Sigmoid colon (tissue), 7 donors: Measurements from ENCODE around the gene RPLP2. TPM values are rescaled to one million over a fixed set of nuclear protein-coding genes. Genes with fewer than 3 reads are reported as not detected.

Experiments used
- DNase-seq: peaks from one replicate; pipeline ENCODE4 v3.0.0-alpha.2; 2019
- H3K27ac ChIP-seq, 4 donors: fragments of 200-600 bp; sonication (generic); one replicate each; pipeline ENCODE4 v1.5.1; 2016 to 2019; ENCODE audit warnings: mild to moderate bottlenecking in 1 of 4
- H3K27me3 ChIP-seq, 3 donors: fragments of 200-600 bp; sonication (generic); one replicate each; pipeline ENCODE4 v1.5.1; 2019; ENCODE audit warnings: mild to moderate bottlenecking in 1 of 3
- H3K36me3 ChIP-seq, 4 donors: fragments of 200-600 bp; sonication (generic); one replicate each; pipeline ENCODE4 v1.5.1; 2016 to 2019
- H3K4me1 ChIP-seq, 4 donors: fragments of 200-600 bp; sonication (generic); one replicate each; pipeline ENCODE4 v1.5.1; 2017 to 2019
- H3K4me3 ChIP-seq, 4 donors: fragments of 200-600 bp; sonication (generic); one replicate each; pipeline ENCODE4 v1.5.1; 2017 to 2019; ENCODE audit warnings: mild to moderate bottlenecking in 2 of 4, moderate library complexity in 1 of 4
- H3K9me3 ChIP-seq, 4 donors: fragments of 200-600 bp in 3 of 4; sonication (generic) in 3 of 4; one replicate each; pipeline versions ENCODE4 v1.5.1 to v1.6.1; 2013 to 2019
- EP300 ChIP-seq, 4 donors: sonication (generic); formaldehyde crosslinking; IDR thresholded peaks; one replicate each; pipeline ENCODE4 v1.6.1; 2017; ENCODE audit warnings: antibody characterized with exemption in 4 of 4
- POLR2A ChIP-seq, 2 donors: fragments of 450-650 bp; IDR thresholded peaks; one replicate each; pipeline ENCODE4 v1.6.1; 2016; ENCODE audit warnings: antibody characterized with exemption in 2 of 2, mild to moderate bottlenecking in 2 of 2, moderate library complexity in 2 of 2
- POLR2AphosphoS5 ChIP-seq, 4 donors: sonication (generic); formaldehyde crosslinking; IDR thresholded peaks; one replicate each; pipeline ENCODE4 v1.6.1; 2017; ENCODE audit warnings: antibody characterized with exemption in 4 of 4
- WGBS, 2 donors: extraction: QIAGEN DNeasy Blood & Tissue Kit; methylation state at CpG; one replicate each; pipeline ENCODE4 v1.1.7; 2013; 5-methylcytosine and 5-hydroxymethylcytosine counted together
- intact Hi-C: fragments of 100-400 bp; cut with DNase I; formaldehyde crosslinking; loops from one replicate; pipeline ENCODE4 v1.15.1; 2023
- polyA plus RNA-seq, 3 donors: library from polyadenylated mRNA; stranded (reverse); fragments of 200-250 nt; gene quantifications; one replicate each; pipeline ENCODE4 v1.2.3, GENCODE V29; 2013
- total RNA-seq, 4 donors: library from RNA; depleted of rRNA; stranded (reverse); fragments of >200 nt; gene quantifications; one replicate each; pipeline ENCODE4 v1.1.0, GENCODE V29; 2016
- TF ChIP-seq, protein P1 (sequence below), 4 experiments: fragments of 450-650 bp in 3 of 4; fragments of 200-600 bp in 1 of 4; IDR thresholded peaks; one replicate each; pipeline ENCODE4 v1.5.1; 2016 to 2019; ENCODE audit warnings: antibody characterized with exemption in 4 of 4, mild to moderate bottlenecking in 3 of 4, moderate library complexity in 2 of 4
- donor health status: healthy with polysubstance abuse.
- donor health status: Bipolar disorder and iron deficiency.
- donor health status: healthy.

RPLP2 gene
- total and polyA plus RNA-seq, 7 donors, result 405 to 2,533 (median 632) TPM

DNA sequence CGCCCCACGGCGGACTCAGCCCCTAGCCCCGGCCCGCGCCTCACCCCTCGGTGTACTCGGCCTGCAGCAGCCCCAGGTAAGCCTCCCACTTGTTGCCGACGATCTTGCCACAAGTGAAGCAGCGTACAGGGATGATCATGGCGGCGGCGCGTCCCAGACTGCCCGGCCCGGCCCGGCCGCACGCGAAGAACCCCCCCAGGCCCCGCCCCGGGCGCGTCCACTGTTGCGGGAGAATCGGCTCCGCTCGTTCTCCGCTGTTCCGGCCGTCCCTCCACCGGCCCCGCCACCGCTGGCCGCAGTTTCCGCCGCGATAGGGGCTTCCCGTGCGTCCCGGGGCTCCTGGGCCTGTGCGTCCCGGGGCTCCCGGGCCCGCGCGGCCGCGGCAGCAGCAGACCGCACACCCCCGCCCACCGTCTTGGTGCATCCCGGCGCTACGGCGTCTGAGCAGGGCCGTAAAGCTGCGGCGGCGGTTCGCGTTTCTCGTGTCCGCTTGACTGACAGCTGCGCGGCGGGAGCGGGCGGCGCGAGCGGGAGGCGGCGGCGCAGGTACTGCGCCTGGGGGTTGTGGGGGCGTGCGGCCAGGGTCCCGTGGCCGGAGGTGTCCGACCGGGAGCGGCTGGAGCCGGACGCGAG lies 32.7 kb downstream of the RPLP2 start, which contains the start of the genes POLR2L and TSPAN4:
TSS of gene POLR2L (minus strand) at position 160 of the 633 bp plus-strand sequence. CDS start at position 139, 21 bp downstream.
TSS of gene TSPAN4 (plus strand) at position 483 of the 633 bp plus-strand sequence. CDS start 7,453 bp downstream, outside the sequence.
- Histone ChIP-seq H3K27me3 (no peaks in the 10 kb centered on the region), H3K9me3 (no peaks in the 10 kb centered on the region), H3K27ac (peak within 1 kb of the TSS; percentile 90 to 96 (median 93)), H3K4me1 (peaks cover 0 to 76% (median 58%) of the 10 kb centered on the region in 4 donors), H3K4me3 (peak within 1 kb of the TSS; percentile 80 to 100 (median 86)), H3K36me3 (peaks cover 18 to 35% (median 24%) of the 10 kb centered on the region in 4 donors)
- TF ChIP-seq, protein P1, sequence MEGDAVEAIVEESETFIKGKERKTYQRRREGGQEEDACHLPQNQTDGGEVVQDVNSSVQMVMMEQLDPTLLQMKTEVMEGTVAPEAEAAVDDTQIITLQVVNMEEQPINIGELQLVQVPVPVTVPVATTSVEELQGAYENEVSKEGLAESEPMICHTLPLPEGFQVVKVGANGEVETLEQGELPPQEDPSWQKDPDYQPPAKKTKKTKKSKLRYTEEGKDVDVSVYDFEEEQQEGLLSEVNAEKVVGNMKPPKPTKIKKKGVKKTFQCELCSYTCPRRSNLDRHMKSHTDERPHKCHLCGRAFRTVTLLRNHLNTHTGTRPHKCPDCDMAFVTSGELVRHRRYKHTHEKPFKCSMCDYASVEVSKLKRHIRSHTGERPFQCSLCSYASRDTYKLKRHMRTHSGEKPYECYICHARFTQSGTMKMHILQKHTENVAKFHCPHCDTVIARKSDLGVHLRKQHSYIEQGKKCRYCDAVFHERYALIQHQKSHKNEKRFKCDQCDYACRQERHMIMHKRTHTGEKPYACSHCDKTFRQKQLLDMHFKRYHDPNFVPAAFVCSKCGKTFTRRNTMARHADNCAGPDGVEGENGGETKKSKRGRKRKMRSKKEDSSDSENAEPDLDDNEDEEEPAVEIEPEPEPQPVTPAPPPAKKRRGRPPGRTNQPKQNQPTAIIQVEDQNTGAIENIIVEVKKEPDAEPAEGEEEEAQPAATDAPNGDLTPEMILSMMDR (IDR thresholded peaks at IDR 0.05), result no peak
- TF ChIP-seq POLR2AphosphoS5 (IDR thresholded peaks at IDR 0.05) (peak; percentile 77 to 98 (median 88)), EP300 (IDR thresholded peaks at IDR 0.05) (no peak), POLR2A (IDR thresholded peaks at IDR 0.05) (peak; percentile 68 to 70)
- DNase-seq, result peak; percentile 96
- 0 to 1% methylated on average over 87 of the region's 87 CpGs for WGBS, 2 donors
- intact Hi-C loops, result loop anchor here (2.0 kb wide), 1 partner anchor 46 kb away; no protein-coding TSS in a partner anchor

DNA sequence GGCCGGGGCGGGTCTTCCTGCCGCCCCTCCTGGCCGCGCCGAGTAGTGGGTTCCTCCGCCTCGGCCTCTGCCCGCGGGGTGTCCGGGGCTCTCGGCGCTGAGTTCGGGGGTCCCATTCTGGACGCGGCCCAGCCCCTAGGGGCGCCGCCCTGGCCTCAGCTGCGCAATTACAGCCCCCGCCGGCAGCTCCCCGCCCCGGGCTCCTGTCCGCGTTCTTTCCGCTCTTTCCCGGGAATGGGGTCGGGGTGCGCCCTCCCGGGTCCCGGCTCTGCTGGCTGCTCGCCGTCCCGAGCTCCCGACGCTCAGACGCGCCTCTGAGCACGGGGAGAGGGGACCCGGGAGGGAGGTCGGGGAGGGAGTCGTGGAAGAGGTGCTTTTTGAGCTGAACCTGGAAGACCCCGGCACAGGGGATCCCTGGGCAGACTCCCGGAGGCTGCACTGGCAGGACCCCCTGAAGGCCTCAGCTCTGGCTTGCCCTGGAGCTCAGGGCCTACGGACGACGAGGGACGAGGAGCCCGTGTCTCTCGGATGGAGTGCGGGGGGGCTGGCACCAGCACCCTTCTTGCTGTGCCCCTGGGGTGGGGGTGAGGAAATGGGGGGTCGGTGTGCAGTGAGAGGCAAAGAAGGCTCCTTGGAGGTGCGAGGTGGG lies 33.4 kb downstream of the RPLP2 start:
- H3K27ac ChIP-seq, result peak overlapping the region; percentile 90 to 96 (median 93)
- peaks cover 0 to 7% (median 0%) of the 10 kb centered on the region in 3 donors for H3K27me3 ChIP-seq
- WGBS, 2 donors, result 1% methylated on average over 53 of the region's 53 CpGs
- intact Hi-C loops, result loop anchor here (2.0 kb wide), 1 partner anchor 46 kb away; no protein-coding TSS in a partner anchor
- peaks cover 0 to 77% (median 62%) of the 10 kb centered on the region in 4 donors for H3K4me1 ChIP-seq
- peaks cover 16 to 28% (median 18%) of the 10 kb centered on the region in 4 donors for H3K36me3 ChIP-seq
- no peak for DNase-seq
- no peaks in the 10 kb centered on the region for H3K9me3 ChIP-seq
- TF ChIP-seq POLR2AphosphoS5 (IDR thresholded peaks at IDR 0.05) (no peak), POLR2A (IDR thresholded peaks at IDR 0.05) (no peak), EP300 (IDR thresholded peaks at IDR 0.05) (no peak)
- TF ChIP-seq, protein P1 (IDR thresholded peaks at IDR 0.05), result no peak
- H3K4me3 ChIP-seq, result peak overlapping the region; percentile 80 to 100 (median 86)

DNA sequence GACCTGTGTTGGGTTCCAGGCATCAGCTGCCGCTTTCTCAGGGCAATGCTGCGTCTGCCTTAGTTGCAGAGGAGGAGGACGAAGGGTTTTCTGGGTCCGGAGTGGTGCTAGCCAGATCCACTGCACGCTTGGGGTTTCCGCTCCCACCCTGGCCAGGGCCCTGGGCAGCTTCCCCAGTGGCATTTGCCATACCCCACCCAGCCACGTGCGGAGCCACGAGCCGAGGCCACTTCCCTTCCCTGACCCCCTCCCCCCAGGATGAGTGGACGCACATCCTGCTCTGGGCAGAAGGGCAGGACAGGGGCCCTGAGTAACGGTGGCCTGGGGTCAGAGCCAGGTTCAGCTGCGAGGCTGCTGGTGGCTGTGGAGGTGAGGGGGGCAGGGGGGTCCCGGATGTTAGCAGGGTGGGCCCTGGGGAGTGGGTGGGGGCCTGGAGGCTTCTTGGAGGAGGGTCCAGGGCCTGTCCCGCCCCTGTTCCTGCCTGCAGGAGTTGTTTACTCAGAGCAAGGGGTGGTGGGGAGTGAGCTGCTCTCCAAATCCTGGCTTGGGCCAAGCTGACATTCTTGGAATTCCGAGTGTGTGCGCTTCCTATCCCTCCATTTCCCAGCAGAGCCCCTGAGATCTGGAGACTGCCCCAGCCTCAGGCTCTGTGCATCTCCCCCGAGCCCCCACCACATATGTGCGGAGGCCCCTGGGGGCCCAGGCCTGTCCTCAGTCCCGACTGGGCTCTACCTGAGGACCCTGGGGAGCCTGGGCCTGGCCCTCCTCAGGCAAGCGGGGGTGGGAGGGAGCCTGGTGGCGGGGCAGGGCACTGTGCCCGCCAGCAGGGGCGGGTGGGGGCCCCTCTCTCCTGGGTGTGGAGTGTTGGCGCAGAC lies 34.3 kb downstream of the RPLP2 start:
- H3K36me3 ChIP-seq, result peaks cover 8 to 19% (median 12%) of the 10 kb centered on the region in 4 donors
- DNase-seq, result peak; percentile 97
- H3K4me3 ChIP-seq, result peak overlapping the region; percentile 80 to 100 (median 86)
- peak overlapping the region; percentile 90 to 96 (median 93) for H3K27ac ChIP-seq
- intact Hi-C loops, result loop anchor here (2.0 kb wide), 1 partner anchor 47 kb away; no protein-coding TSS in a partner anchor
- TF ChIP-seq POLR2AphosphoS5 (IDR thresholded peaks at IDR 0.05) (peak; percentile 75 to 95 (median 83)), POLR2A (IDR thresholded peaks at IDR 0.05) (peak in 1 of 2 donors; percentile 47), EP300 (IDR thresholded peaks at IDR 0.05) (peak in 2 of 4 donors; percentile 46 to 75)
- TF ChIP-seq, protein P1 (IDR thresholded peaks at IDR 0.05), result no peak
- 5 to 11% methylated on average over 25 of the region's 25 CpGs for WGBS, 2 donors
- H3K27me3 ChIP-seq, result peaks cover 0 to 15% (median 6%) of the 10 kb centered on the region in 3 donors
- H3K9me3 ChIP-seq, result no peaks in the 10 kb centered on the region
- H3K4me1 ChIP-seq, result peaks cover 0 to 77% (median 63%) of the 10 kb centered on the region in 4 donors
